Measurements from ENCODE around the gene PLXDC2. TPM values are rescaled to one million over a fixed set of nuclear protein-coding genes. Genes with fewer than 3 reads are reported as not detected.

PLXDC2 gene
- total RNA-seq, 6 donors from 2014 or later, result 39.0 to 129 (median 68.0) TPM

- WGBS, 2 donors, result 51 to 57% methylated on average over 5 of the region's 5 CpGs
- Histone ChIP-seq H3K9me3 (no peaks in the 10 kb centered on the region), H3K36me3 (no peaks in the 10 kb centered on the region), H3K27me3 (no peaks in the 10 kb centered on the region), H3K4me1 (no peaks in the 10 kb centered on the region), H3K27ac (no peak overlapping the region), H3K4me3 (no peak overlapping the region)
- no peak for TF ChIP-seq POLR2A (IDR thresholded peaks at IDR 0.05)
- no peak for TF ChIP-seq EP300 (IDR thresholded peaks at IDR 0.05)
- TF ChIP-seq CTCF (IDR thresholded peaks at IDR 0.05), result no peak
- TF ChIP-seq POLR2AphosphoS5 (IDR thresholded peaks at IDR 0.05), result no peak
- DNase-seq (no peak), ATAC-seq (ENCODE audit: low FRiP score in 2 of 2) (no peak)
Measured at GRCh38 chr10:20085115-20085514, 268.9 kb downstream of the PLXDC2 start.

GRCh38 chr10:20087353-20087752 is 271.1 kb downstream of the PLXDC2 start:
- Histone ChIP-seq H3K4me3 (no peak overlapping the region), H3K4me1 (no peaks in the 10 kb centered on the region), H3K36me3 (no peaks in the 10 kb centered on the region), H3K27me3 (no peaks in the 10 kb centered on the region), H3K9me3 (no peaks in the 10 kb centered on the region), H3K27ac (no peak overlapping the region)
- no peak for DNase-seq
- ATAC-seq (ENCODE audit: low FRiP score in 2 of 2), result no peak
- 75 to 85% methylated on average over 2 of the region's 2 CpGs for WGBS, 2 donors
- TF ChIP-seq POLR2A (IDR thresholded peaks at IDR 0.05) (no peak), POLR2AphosphoS5 (IDR thresholded peaks at IDR 0.05) (no peak), CTCF (IDR thresholded peaks at IDR 0.05) (no peak), EP300 (IDR thresholded peaks at IDR 0.05) (no peak)

GRCh38 chr10:20088061-20088701 is 271.9 kb downstream of the PLXDC2 start:
- no peaks in the 10 kb centered on the region for H3K4me1 ChIP-seq
- H3K27ac ChIP-seq, result no peak overlapping the region
- no peaks in the 10 kb centered on the region for H3K27me3 ChIP-seq
- no peak for ATAC-seq (ENCODE audit: low FRiP score in 2 of 2)
- H3K36me3 ChIP-seq, result no peaks in the 10 kb centered on the region
- DNase-seq, result no peak
- no peaks in the 10 kb centered on the region for H3K9me3 ChIP-seq
- 58 to 76% methylated on average over 1 of the region's 1 CpG for WGBS, 2 donors
- TF ChIP-seq POLR2AphosphoS5 (IDR thresholded peaks at IDR 0.05) (no peak), CTCF (IDR thresholded peaks at IDR 0.05) (no peak), POLR2A (IDR thresholded peaks at IDR 0.05) (no peak), EP300 (IDR thresholded peaks at IDR 0.05) (no peak)
- H3K4me3 ChIP-seq, result no peak overlapping the region

GRCh38 chr10:20089879-20090278 is 273.6 kb downstream of the PLXDC2 start:
- 85 to 95% methylated on average over 3 of the region's 3 CpGs for WGBS, 2 donors
- no peaks in the 10 kb centered on the region for H3K36me3 ChIP-seq
- TF ChIP-seq CTCF (IDR thresholded peaks at IDR 0.05) (no peak), POLR2A (IDR thresholded peaks at IDR 0.05) (no peak), POLR2AphosphoS5 (IDR thresholded peaks at IDR 0.05) (no peak), EP300 (IDR thresholded peaks at IDR 0.05) (no peak)
- H3K9me3 ChIP-seq, result no peaks in the 10 kb centered on the region
- no peaks in the 10 kb centered on the region for H3K27me3 ChIP-seq
- no peak for ATAC-seq (ENCODE audit: low FRiP score in 2 of 2)
- no peak overlapping the region for H3K27ac ChIP-seq
- DNase-seq, result no peak
- H3K4me1 ChIP-seq, result no peaks in the 10 kb centered on the region
- H3K4me3 ChIP-seq, result no peak overlapping the region

GRCh38 chr10:20090831-20091230 is 274.6 kb downstream of the PLXDC2 start:
- 86 to 96% methylated on average over 3 of the region's 3 CpGs for WGBS, 2 donors
- no peaks in the 10 kb centered on the region for H3K4me1 ChIP-seq
- ATAC-seq (ENCODE audit: low FRiP score in 2 of 2) (no peak), DNase-seq (no peak)
- H3K27me3 ChIP-seq, result no peaks in the 10 kb centered on the region
- no peak overlapping the region for H3K27ac ChIP-seq
- no peaks in the 10 kb centered on the region for H3K9me3 ChIP-seq
- no peak overlapping the region for H3K4me3 ChIP-seq
- H3K36me3 ChIP-seq, result no peaks in the 10 kb centered on the region
- TF ChIP-seq POLR2A (IDR thresholded peaks at IDR 0.05) (no peak), EP300 (IDR thresholded peaks at IDR 0.05) (no peak), POLR2AphosphoS5 (IDR thresholded peaks at IDR 0.05) (no peak), CTCF (IDR thresholded peaks at IDR 0.05) (no peak)
